HepG2 (cell line): ENCODE measurements around the gene PPP1R12B. TPM values are rescaled to one million over a fixed set of nuclear protein-coding genes. Genes with fewer than 3 reads are reported as not detected.
"Not testable (repeated sequence)": the region's sequence is repeated elsewhere in the genome, so short reads cannot be mapped to it uniquely, and the experiment has no call there.

ENCODE experiments used
- ATAC-seq: fragments of 200-7000 bp; cut with Tn5 transposase; 3 replicates; pipeline ENCODE4 v1.9.1; 2020; ENCODE audit warnings: mild to moderate bottlenecking, moderate library complexity
- BruUV-seq: library from RNA; stranded (reverse); fragments of 400-500 nt; replicated peaks from 2 replicates; lab custom pipeline; 2021; lab: Mats Ljungman, UMichigan
- CTCF ChIA-PET: fragments of 300-600 bp; formaldehyde crosslinking; extraction: SDS; loops from one replicate; lab custom pipeline; 2021; ENCODE audit warnings: low total read pairs, inconsistent platforms, low intra/inter-chr PET ratio; lab: Yijun Ruan, JAX
- POLR2A ChIA-PET: fragments of 350-600 bp; sonication (Branson Sonifier 250); formaldehyde crosslinking; loops from one replicate; lab custom pipeline; 2020; ENCODE audit warnings: antibody characterized with exemption, inconsistent platforms; lab: Yijun Ruan, JAX
- DNase-seq: peaks from one replicate; pipeline ENCODE4 v3.0.0-alpha.2; 2015; ENCODE audit warnings: low spot score
- FAIRE-seq: peaks from 3 replicates; lab custom pipeline; 2011; peaks lifted over from hg19 to GRCh38; lab: Jason Lieb, UNC
- H2AFZ ChIP-seq: one replicate; pipeline ENCODE4 v1.6.1; 2011; ENCODE audit warnings: low read length, inconsistent platforms
- H3K27ac ChIP-seq: fragments of 300-600 bp; 3 replicates; pipeline ENCODE4 v1.8.0; 2011; ENCODE audit warnings: mixed run types, mild to moderate bottlenecking, mixed read lengths, low read length, inconsistent platforms; ENCODE audit not compliant: insufficient read depth; ENCODE audit errors: extremely low read length
- H3K27me3 ChIP-seq, 2 experiments: fragments of 200-600 bp in 1 of 2; 2 replicates in 1 of 2; 3 replicates in 1 of 2; pipeline versions ENCODE4 v1.6.0 to v1.8.0; 2011; ENCODE audit warnings: low read length in 2 of 2, mild to moderate bottlenecking in 2 of 2, moderate library complexity in 2 of 2, inconsistent platforms in 1 of 2; ENCODE audit not compliant: insufficient read depth in 2 of 2, control insufficient read depth in 1 of 2
- H3K36me3 ChIP-seq, 2 experiments: fragments of 200-600 bp in 1 of 2; replicated peaks in 1 of 2; 2 replicates in 1 of 2; 3 replicates in 1 of 2; pipeline versions ENCODE4 v1.5.1 to v1.8.0; 2011; ENCODE audit warnings: low read length in 2 of 2, inconsistent platforms in 1 of 2; ENCODE audit not compliant: insufficient read depth in 2 of 2, control insufficient read depth in 1 of 2
- H3K4me1 ChIP-seq: 2 replicates; pipeline ENCODE4 v1.5.1; 2012; ENCODE audit warnings: low read length, inconsistent platforms; ENCODE audit not compliant: insufficient read depth
- H3K4me2 ChIP-seq: 2 replicates; pipeline ENCODE4 v1.6.0; 2011; ENCODE audit warnings: low read depth, low read length, inconsistent platforms
- H3K4me3 ChIP-seq, 3 experiments: fragments of 200-600 bp in 1 of 3; sonication (generic), shearing (Covaris generic) in 1 of 3; replicated peaks in 1 of 3; 2 replicates each; pipeline ENCODE4 v1.5.1; 2011 to 2016; ENCODE audit warnings: low read length in 3 of 3, inconsistent platforms in 2 of 3, low read depth in 2 of 3, mild to moderate bottlenecking in 2 of 3, control low read depth in 1 of 3, mixed read lengths in 1 of 3; ENCODE audit not compliant: insufficient read depth in 1 of 3
- H3K79me2 ChIP-seq: one replicate; pipeline ENCODE4 v1.6.1; 2011; ENCODE audit warnings: low read length, inconsistent platforms; ENCODE audit not compliant: insufficient read depth
- H3K9ac ChIP-seq: 2 replicates; pipeline ENCODE4 v1.6.0; 2011; ENCODE audit warnings: mild to moderate bottlenecking, low read depth, low read length, inconsistent platforms; ENCODE audit not compliant: insufficient read depth
- H3K9me3 ChIP-seq: 2 replicates; pipeline ENCODE4 v1.5.1; 2012; ENCODE audit warnings: mild to moderate bottlenecking, low read length
- H4K20me1 ChIP-seq: 2 replicates; pipeline ENCODE4 v1.6.0; 2011; ENCODE audit warnings: inconsistent platforms, mild to moderate bottlenecking, low read length, moderate library complexity; ENCODE audit not compliant: insufficient read depth
- WGBS: methylation state at CpG from one replicate; pipeline ENCODE4 v1.1.6; 2017; ENCODE audit warnings: low lambda C conversion rate; 5-methylcytosine and 5-hydroxymethylcytosine counted together
- in situ Hi-C: cut with HindIII; loops from 2 replicates; pipeline ENCODE4 v1.10.0; 2017; ENCODE audit warnings: low pct_unique_long_range_greater_than_20kb; ENCODE audit not compliant: extremely low pct_ligation_motif_present
- intact Hi-C: fragments of 100-400 bp; cut with micrococcal nuclease; formaldehyde crosslinking; loops from one replicate; pipeline ENCODE4 v1.10.0; 2022; ENCODE audit not compliant: unreplicated experiment
- polyA plus RNA-seq, 8 experiments: library from polyadenylated mRNA; depleted of rRNA in 3 of 8; stranded (reverse) in 7 of 8; unstranded in 1 of 8; fragments of >200 nt; fragmentation: Illumina TruSeq in 4 of 8; extraction: Trizol in 4 of 8; gene quantifications; 2 replicates each; pipeline versions ENCODE4 v1.2.1 to v1.2.3, GENCODE V29; 2011 to 2016; ENCODE audit warnings: low read depth in 4 of 8, missing spikeins in 1 of 8, mixed read lengths in 1 of 8; ENCODE audit not compliant: insufficient read depth in 1 of 8
- total RNA-seq, 5 experiments: library from RNA; depleted of rRNA; stranded (reverse); fragments of >200 nt; fragmentation: Illumina TruSeq; extraction: Trizol; gene quantifications; 2 replicates each; pipeline ENCODE4 v1.2.3, GENCODE V29; 2016; ENCODE audit warnings: low read depth in 1 of 5

PPP1R12B gene
- total and polyA plus RNA-seq, 2 of the 13 experiments (the other 11 are each of a cell fraction or from before 2014, with no cell fraction given), result 12.0 to 13.6 TPM

DNA sequence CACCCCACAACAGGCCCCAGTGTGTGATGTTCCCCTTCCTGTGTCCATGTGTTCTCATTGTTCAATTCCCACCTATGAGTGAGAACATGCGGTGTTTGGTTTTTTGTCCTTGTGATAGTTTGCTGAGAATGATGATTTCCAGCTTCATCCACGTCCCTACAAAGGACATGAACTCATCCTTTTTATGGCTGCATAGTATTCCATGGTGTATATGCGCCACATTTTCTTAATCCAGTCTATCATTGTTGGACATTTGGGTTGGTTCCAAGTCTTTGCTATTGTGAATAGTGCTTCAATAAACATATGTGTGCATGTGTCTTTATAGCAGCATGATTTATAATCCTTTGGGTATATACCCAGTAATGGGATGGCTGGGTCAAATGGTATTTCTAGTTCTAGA lies 118.9 kb downstream of the PPP1R12B start:
- DNase-seq, BruUV-seq, H3K27me3 ChIP-seq, CTCF ChIA-PET, H3K4me3 ChIP-seq, ATAC-seq, H3K79me2 ChIP-seq, H2AFZ ChIP-seq, H3K36me3 ChIP-seq, H3K4me2 ChIP-seq, POLR2A ChIA-PET, FAIRE-seq, H3K9ac ChIP-seq, H4K20me1 ChIP-seq, H3K9me3 ChIP-seq, H3K27ac ChIP-seq, in situ Hi-C loops: not testable (repeated sequence)
- intact Hi-C loops, result loop anchor here (10.0 kb wide), 1 partner anchor 247 kb away; the partner anchor contains the start of gene SYT2
- WGBS, result 96% methylated on average over 3 of the region's 3 CpGs
- H3K4me1 ChIP-seq, result peaks cover 15% of the 10 kb centered on the region

DNA sequence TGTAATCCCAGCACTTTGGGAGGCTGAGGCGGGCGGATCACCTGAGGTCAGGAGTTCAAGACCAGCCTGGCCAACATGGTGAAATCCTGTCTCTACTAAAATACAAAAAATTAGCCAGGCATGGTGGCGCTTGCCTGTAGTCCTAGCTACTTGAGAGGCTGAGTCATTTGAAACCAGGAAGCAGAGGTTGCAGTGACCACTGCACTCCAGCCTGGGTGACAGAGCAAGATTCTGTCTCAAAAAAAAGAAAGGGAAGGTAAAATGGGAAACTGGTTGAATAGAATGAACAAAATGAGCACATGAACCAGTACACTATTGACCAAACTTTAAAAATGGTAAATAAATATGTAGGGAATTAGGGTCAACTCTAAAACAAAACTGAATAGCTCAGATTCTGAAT lies 120.2 kb downstream of the PPP1R12B start:
- H3K9ac ChIP-seq, H3K4me2 ChIP-seq, POLR2A ChIA-PET, ATAC-seq, H3K9me3 ChIP-seq, H3K27ac ChIP-seq, H2AFZ ChIP-seq, BruUV-seq, DNase-seq, FAIRE-seq, H3K4me3 ChIP-seq, in situ Hi-C loops, CTCF ChIA-PET, H3K36me3 ChIP-seq, H3K79me2 ChIP-seq, H3K27me3 ChIP-seq, H4K20me1 ChIP-seq: not testable (repeated sequence)
- peaks cover 15% of the 10 kb centered on the region for H3K4me1 ChIP-seq
- 97% methylated on average over 3 of the region's 3 CpGs for WGBS
- intact Hi-C loops, result loop anchor here (10.0 kb wide), 1 partner anchor 246 kb away; the partner anchor contains the start of gene SYT2

DNA sequence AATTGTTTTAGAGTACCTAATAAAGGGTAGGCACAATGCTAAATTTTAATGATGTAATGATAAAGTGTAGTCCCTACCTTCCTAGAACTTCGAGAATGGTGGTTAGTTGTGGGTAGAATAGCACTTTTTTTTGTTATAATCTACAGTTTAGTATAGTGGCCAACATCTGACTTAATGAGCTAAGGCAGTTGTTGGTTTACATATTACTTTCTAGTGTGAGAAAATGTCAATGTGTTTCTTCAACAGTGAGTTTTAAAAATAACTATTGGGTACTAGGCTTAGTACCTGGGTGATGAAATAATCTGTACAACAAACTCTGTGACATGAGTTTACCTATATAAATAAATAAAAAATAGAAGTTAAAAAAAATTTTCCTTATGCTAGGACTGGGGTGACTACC lies 120.6 kb downstream of the PPP1R12B start:
- H3K9ac ChIP-seq, FAIRE-seq, ATAC-seq, H3K27me3 ChIP-seq, H4K20me1 ChIP-seq, H3K27ac ChIP-seq, H2AFZ ChIP-seq, DNase-seq, in situ Hi-C loops, BruUV-seq, H3K79me2 ChIP-seq, H3K4me2 ChIP-seq, H3K9me3 ChIP-seq, H3K4me3 ChIP-seq, H3K36me3 ChIP-seq, CTCF ChIA-PET, POLR2A ChIA-PET: not testable (repeated sequence)
- peaks cover 15% of the 10 kb centered on the region for H3K4me1 ChIP-seq
- intact Hi-C loops, result loop anchor here (10.0 kb wide), 1 partner anchor 246 kb away; the partner anchor contains the start of gene SYT2
- WGBS, result 100% methylated on average over 1 of the region's 1 CpG
